ENCODE measurements around the gene PIERCE2.

Gene PIERCE2

DNA sequence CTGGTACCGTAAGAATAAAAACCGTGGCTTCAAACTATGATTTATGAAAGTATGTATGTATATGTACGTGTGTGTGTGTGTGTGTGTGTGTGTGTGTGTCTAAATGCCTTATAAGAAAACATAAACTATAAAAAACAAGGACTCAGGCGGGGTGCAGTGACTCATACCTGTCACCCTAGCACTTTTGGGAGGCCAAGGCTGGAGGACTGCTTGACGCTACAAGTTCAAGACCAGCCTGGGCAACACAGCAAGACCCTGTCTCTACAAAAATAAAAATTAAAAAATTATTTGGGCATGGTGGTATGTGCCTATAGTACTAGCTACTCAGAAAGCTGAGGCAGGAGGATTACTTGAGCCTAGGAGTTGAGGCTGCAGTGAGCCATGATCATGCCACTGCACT lies 29.2 kb upstream of the PIERCE2 start:
- H3K79me2 ChIP-seq (ENCODE audit: insufficient read depth, low read length): no peaks in the 10 kb centered on the region
- peaks cover 22% of the 10 kb centered on the region; the same call in 1 of the 2 replicates for H3K36me3 ChIP-seq (ENCODE audit: insufficient read depth, low read length)
- no peak for ATAC-seq (ENCODE audit: insufficient read depth, low read depth)
- H3K9ac ChIP-seq (ENCODE audit: low read depth, low read length): no peak overlapping the region
- no peak for DNase-seq
- H2AFZ ChIP-seq (ENCODE audit: low read depth, low read length): no peak overlapping the region
- TF ChIP-seq, protein P1, sequence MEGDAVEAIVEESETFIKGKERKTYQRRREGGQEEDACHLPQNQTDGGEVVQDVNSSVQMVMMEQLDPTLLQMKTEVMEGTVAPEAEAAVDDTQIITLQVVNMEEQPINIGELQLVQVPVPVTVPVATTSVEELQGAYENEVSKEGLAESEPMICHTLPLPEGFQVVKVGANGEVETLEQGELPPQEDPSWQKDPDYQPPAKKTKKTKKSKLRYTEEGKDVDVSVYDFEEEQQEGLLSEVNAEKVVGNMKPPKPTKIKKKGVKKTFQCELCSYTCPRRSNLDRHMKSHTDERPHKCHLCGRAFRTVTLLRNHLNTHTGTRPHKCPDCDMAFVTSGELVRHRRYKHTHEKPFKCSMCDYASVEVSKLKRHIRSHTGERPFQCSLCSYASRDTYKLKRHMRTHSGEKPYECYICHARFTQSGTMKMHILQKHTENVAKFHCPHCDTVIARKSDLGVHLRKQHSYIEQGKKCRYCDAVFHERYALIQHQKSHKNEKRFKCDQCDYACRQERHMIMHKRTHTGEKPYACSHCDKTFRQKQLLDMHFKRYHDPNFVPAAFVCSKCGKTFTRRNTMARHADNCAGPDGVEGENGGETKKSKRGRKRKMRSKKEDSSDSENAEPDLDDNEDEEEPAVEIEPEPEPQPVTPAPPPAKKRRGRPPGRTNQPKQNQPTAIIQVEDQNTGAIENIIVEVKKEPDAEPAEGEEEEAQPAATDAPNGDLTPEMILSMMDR (IDR thresholded peaks at IDR 0.05; ENCODE audit: borderline replicate concordance, extremely low read depth, low read length, poor library complexity, severe bottlenecking): no peak
- TF ChIP-seq EZH2 (IDR thresholded peaks at IDR 0.05; ENCODE audit: borderline replicate concordance, low read depth, low read length, severe bottlenecking): no peak
- H3K9me3 ChIP-seq (ENCODE audit: insufficient read depth, low read length, severe bottlenecking): no peaks in the 10 kb centered on the region
- H3K27me3 ChIP-seq (ENCODE audit: insufficient read depth, low read length, poor library complexity): no peaks in the 10 kb centered on the region
- no peak overlapping the region for H3K4me2 ChIP-seq (ENCODE audit: insufficient read depth, low read length)
- H3K27ac ChIP-seq (ENCODE audit: low read length): no peak overlapping the region
- H3K4me1 ChIP-seq (ENCODE audit: insufficient read depth, low read length): no peaks in the 10 kb centered on the region
- no peaks in the 10 kb centered on the region for H4K20me1 ChIP-seq (ENCODE audit: insufficient read depth, low read length)
- H3K4me3 ChIP-seq (ENCODE audit: low read depth in 1 of 2, low read length in 2 of 2): no peak overlapping the region

DNA sequence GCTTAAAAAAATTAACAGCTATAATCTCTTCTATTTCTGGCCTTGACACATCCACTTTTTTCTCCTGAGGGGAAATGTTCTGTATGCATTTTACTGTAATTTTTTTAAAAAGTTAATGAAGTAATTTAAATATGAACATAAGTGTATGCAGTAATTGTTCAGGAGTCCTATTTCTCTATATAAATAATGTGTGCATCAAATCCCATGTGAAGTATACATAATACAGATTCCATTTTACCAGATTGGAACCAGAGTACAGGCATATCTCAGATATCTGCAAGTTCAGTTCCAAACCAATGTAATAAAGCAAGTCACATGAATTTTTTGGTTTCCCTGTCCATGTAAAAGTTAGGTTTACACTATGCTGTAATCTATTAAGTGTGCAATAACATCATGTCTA lies 26.7 kb upstream of the PIERCE2 start:
- DNase-seq: no peak
- no peak overlapping the region for H3K4me3 ChIP-seq (ENCODE audit: low read depth in 1 of 2, low read length in 2 of 2)

DNA sequence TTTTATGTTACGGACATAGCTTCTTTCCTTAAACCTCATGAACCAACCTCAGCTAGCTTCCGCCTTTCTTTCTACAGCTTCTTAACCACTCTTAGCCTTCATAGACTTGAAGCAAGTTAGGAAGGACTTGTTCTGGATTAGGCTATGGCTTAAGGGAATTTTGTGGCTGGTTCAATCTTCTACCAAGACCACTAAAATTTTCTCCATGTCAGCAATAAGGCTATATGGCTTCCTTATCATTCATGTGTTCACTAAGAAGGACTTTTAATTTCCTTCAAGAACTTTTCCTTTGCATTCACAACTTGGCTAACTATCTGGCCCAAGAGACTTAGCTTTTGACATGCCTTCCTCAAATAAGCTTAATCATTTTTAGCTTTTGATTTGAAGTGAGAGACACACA lies 24.6 kb upstream of the PIERCE2 start:
- H4K20me1 ChIP-seq (ENCODE audit: insufficient read depth, low read length): no peaks in the 10 kb centered on the region
- TF ChIP-seq EZH2 (IDR thresholded peaks at IDR 0.05; ENCODE audit: borderline replicate concordance, low read depth, low read length, severe bottlenecking): no peak
- TF ChIP-seq, protein P1 (IDR thresholded peaks at IDR 0.05; ENCODE audit: borderline replicate concordance, extremely low read depth, low read length, poor library complexity, severe bottlenecking): no peak
- H3K79me2 ChIP-seq (ENCODE audit: insufficient read depth, low read length): no peaks in the 10 kb centered on the region
- no peak overlapping the region for H2AFZ ChIP-seq (ENCODE audit: low read depth, low read length)
- H3K9me3 ChIP-seq (ENCODE audit: insufficient read depth, low read length, severe bottlenecking): no peaks in the 10 kb centered on the region
- H3K4me1 ChIP-seq (ENCODE audit: insufficient read depth, low read length): no peaks in the 10 kb centered on the region
- no peak overlapping the region for H3K4me2 ChIP-seq (ENCODE audit: insufficient read depth, low read length)
- no peak overlapping the region for H3K9ac ChIP-seq (ENCODE audit: low read depth, low read length)
- peaks cover 22% of the 10 kb centered on the region; the same call in 1 of the 2 replicates for H3K36me3 ChIP-seq (ENCODE audit: insufficient read depth, low read length)
- H3K27me3 ChIP-seq (ENCODE audit: insufficient read depth, low read length, poor library complexity): no peaks in the 10 kb centered on the region
- H3K4me3 ChIP-seq (ENCODE audit: low read depth in 1 of 2, low read length in 2 of 2): no peak overlapping the region
- ATAC-seq (ENCODE audit: insufficient read depth, low read depth): no peak
- H3K27ac ChIP-seq (ENCODE audit: low read length): no peak overlapping the region
- DNase-seq: no peak

More for the DNA sequence above, 26.7 kb upstream of the PIERCE2 start:
- H4K20me1 ChIP-seq (ENCODE audit: insufficient read depth, low read length): no peaks in the 10 kb centered on the region
- H3K27me3 ChIP-seq (ENCODE audit: insufficient read depth, low read length, poor library complexity): no peaks in the 10 kb centered on the region
- H3K9me3 ChIP-seq (ENCODE audit: insufficient read depth, low read length, severe bottlenecking): no peaks in the 10 kb centered on the region
- no peak for ATAC-seq (ENCODE audit: insufficient read depth, low read depth)
- no peaks in the 10 kb centered on the region for H3K79me2 ChIP-seq (ENCODE audit: insufficient read depth, low read length)
- H3K36me3 ChIP-seq (ENCODE audit: insufficient read depth, low read length): peaks cover 26% of the 10 kb centered on the region; the same call in 1 of the 2 replicates
- H2AFZ ChIP-seq (ENCODE audit: low read depth, low read length): no peak overlapping the region
- no peak overlapping the region for H3K27ac ChIP-seq (ENCODE audit: low read length)
- H3K4me1 ChIP-seq (ENCODE audit: insufficient read depth, low read length): no peaks in the 10 kb centered on the region
- H3K4me2 ChIP-seq (ENCODE audit: insufficient read depth, low read length): no peak overlapping the region
- H3K9ac ChIP-seq (ENCODE audit: low read depth, low read length): no peak overlapping the region
- no peak for TF ChIP-seq EZH2 (IDR thresholded peaks at IDR 0.05; ENCODE audit: borderline replicate concordance, low read depth, low read length, severe bottlenecking)
- TF ChIP-seq, protein P1 (IDR thresholded peaks at IDR 0.05; ENCODE audit: borderline replicate concordance, extremely low read depth, low read length, poor library complexity, severe bottlenecking): no peak

DNA sequence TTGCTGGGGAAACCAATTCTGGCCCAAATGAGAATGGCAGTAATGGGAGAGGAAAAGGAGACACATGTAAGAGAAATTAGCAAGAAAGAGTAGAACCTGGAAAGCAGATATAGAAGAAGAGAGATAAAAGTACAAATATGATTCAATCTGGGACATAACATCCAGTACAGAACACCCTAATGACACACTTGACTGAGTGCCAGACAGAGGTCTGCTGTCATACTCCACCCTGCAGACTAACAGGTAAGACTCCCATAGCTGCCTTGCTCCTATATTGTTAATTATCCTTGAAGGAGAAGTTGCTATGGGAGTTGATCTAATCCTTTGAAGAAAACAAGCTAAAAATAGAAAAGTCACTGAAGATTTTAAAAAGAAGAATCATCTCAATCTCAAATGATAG lies 21.3 kb upstream of the PIERCE2 start:
- DNase-seq: no peak
- H3K9ac ChIP-seq (ENCODE audit: low read depth, low read length): no peak overlapping the region
- peaks cover 18% of the 10 kb centered on the region; the same call in 1 of the 2 replicates for H3K36me3 ChIP-seq (ENCODE audit: insufficient read depth, low read length)
- H2AFZ ChIP-seq (ENCODE audit: low read depth, low read length): no peak overlapping the region
- H4K20me1 ChIP-seq (ENCODE audit: insufficient read depth, low read length): no peaks in the 10 kb centered on the region
- H3K27me3 ChIP-seq (ENCODE audit: insufficient read depth, low read length, poor library complexity): no peaks in the 10 kb centered on the region
- no peak overlapping the region for H3K4me2 ChIP-seq (ENCODE audit: insufficient read depth, low read length)
- H3K4me3 ChIP-seq (ENCODE audit: low read depth in 1 of 2, low read length in 2 of 2): no peak overlapping the region
- H3K79me2 ChIP-seq (ENCODE audit: insufficient read depth, low read length): no peaks in the 10 kb centered on the region
- no peak overlapping the region for H3K27ac ChIP-seq (ENCODE audit: low read length)
- ATAC-seq (ENCODE audit: insufficient read depth, low read depth): no peak
- TF ChIP-seq EZH2 (IDR thresholded peaks at IDR 0.05; ENCODE audit: borderline replicate concordance, low read depth, low read length, severe bottlenecking): no peak
- TF ChIP-seq, protein P1 (IDR thresholded peaks at IDR 0.05; ENCODE audit: borderline replicate concordance, extremely low read depth, low read length, poor library complexity, severe bottlenecking): no peak
- H3K4me1 ChIP-seq (ENCODE audit: insufficient read depth, low read length): no peaks in the 10 kb centered on the region
- no peaks in the 10 kb centered on the region for H3K9me3 ChIP-seq (ENCODE audit: insufficient read depth, low read length, severe bottlenecking)

Measured in DND-41 (cell line).